NCI-H2196 treated with DMSO at 0.1 percent for 48 hours (cell line): Measurements from ENCODE around the gene TRIM2.

Experiments
- DNase-seq: peaks from one replicate; lab custom pipeline; 2025; ENCODE audit not compliant: unreplicated experiment; lab: John Stamatoyannopoulos, UW

Gene TRIM2

GRCh38 chr4:153271820-153272219 lies 67.6 kb downstream of the TRIM2 start:
- DNase-seq = no peak

- no peak for DNase-seq
Observed at GRCh38 chr4:153273751-153274150, 69.5 kb downstream of the TRIM2 start.

DNA sequence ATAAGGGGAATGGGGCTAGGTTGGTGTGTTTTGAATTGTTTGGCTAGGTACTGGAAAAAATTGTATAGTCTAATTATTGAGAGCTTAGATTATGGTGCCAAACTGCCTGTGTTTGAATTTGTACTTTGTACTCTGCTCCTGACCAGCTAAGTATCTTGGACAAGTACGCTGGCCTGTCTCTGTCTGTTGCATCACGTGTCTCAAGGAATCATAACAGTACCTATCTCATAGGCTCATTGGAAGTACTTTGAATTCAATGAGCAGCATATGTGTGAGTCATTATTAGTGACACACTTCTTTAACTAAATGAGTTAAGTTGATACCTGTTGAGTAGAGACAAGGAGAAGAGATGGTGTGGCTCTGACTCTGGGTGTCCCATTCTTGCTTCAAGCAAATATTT lies 70.7 kb downstream of the TRIM2 start:
- no peak for DNase-seq

DNA sequence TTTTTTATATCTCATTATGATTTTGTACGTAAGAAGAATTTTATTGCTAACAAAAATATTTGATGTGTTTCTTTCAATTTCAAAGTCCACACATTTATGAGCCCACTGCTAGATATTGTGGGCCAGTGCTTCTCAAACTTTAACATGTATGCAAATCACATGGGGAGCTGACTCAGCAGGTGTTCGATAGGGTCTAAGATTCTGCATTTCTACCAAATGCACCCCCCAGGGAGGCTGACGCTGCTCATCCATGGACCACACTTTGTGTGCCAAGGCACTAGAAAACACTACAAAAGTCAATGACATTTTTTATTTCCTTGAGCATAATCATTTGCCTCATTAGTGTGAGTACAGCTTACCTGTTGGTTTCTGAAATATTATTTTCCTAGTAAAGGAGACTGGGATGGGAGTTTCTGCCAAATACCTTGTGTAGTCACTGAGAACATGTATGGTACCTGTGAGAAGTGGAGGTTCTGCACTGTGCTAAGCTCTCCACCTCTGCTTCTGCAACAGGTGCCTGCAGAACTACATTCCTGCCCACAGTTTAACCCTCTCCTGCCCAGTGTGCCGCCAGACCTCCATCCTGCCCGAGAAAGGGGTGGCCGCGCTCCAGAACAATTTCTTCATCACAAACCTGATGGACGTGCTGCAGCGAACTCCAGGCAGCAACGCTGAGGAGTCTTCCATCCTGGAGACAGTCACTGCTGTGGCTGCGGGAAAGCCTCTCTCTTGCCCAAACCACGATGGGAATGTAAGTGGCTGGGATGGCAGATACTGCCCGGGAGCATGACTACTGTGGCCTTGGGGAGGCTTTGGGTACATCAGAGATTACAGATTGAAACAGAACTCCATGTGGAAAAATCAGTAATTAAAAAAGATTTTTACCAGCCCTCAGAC lies 71.4 kb downstream of the TRIM2 start:
- DNase-seq = no peak

- no peak for DNase-seq
Observed at GRCh38 chr4:153276971-153277370, 72.7 kb downstream of the TRIM2 start.

DNA sequence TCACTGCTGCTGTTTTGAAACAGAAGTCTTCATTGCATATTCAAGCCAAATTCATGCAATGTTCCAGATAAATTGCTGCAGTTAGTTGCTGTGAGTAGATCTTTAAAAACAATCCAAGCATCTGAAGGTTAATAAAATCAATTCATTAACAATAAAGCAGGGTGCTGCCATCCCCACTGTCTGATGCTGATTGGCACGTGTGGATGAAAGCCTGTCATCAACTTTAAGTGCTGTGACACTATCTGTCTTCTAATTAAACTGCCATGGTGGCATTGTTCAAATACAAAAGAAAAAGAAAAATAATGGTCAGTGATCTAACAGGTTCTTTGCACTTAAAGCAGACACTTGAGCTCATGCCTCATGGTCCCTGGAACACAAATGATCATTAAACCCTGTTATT lies 77.2 kb downstream of the TRIM2 start:
- DNase-seq = no peak

DNA sequence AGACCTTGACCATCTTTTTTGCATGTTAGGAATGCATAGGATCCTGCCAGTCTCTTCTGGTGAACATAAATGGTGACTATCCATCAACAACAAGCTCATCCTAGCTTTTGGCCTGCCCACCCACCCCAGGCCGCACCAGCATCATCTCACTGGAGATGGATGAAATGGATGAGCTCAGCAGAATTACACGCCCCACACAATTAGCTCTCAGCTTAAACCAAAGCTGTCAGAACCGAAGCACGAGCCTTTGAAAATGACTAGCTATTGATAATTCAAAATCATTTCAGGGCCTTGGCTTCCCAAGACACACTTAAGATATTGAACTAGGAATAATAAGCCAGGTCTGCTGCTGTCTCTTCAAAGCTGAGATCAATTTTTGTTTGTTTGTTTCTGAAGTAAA lies 77.8 kb downstream of the TRIM2 start:
- no peak for DNase-seq

- no peak for DNase-seq
Observed at GRCh38 chr4:153283260-153283659, 79.0 kb downstream of the TRIM2 start.

DNA sequence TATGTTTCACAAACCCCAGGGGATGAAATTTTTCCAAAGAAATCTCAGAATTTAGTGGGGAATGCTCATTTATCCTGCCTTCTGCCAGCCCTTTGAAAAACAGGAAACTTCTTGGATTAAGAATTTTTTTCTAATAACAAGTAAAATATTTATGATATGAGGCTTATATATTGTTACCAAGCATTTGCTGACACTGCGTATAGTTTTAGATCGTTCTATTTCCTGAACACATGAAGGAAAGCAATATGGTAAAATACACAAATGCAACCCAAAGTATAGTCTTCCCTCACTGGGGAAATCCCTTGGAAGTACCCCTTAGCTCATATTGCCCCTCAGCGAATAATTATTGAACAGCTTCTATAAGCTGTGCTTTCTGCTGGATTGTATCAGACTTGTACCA lies 85.9 kb downstream of the TRIM2 start:
- DNase-seq = no peak

DNA sequence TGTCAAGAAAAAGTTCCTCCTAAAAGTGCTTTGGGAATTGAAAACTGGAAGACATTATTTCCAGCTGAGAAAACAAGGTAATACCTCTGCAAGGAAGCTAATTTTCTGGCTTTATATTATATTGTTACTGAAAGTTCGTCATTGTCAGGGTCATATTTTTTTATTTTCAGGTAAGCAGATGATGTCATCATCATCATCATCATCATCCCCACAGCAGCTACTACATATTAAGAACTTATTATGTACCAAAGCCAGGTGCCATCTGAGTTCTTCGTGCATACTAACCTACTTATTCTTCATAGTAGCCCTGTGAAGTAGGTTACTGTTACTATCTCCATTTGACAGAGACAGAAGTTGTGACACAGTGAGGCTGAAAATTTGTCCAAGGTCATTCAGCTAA lies 87.3 kb downstream of the TRIM2 start:
- no peak for DNase-seq

- no peak for DNase-seq
Observed at GRCh38 chr4:153292897-153293741, 88.9 kb downstream of the TRIM2 start.

DNA sequence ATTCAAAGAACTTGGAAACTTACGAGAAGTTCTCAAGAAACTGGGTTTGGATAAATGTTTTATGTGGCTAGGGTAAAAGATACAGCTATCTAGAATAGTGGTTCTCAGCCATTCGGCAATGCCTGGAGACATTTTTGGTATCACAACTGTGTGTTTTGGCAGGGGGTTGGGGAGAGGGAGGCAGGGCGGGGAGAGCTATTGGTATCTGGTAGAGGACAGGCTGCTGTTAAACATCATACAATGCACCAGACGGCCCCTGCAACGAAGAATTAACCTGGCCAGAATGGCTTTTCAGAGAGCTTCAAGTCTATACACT lies 89.5 kb downstream of the TRIM2 start:
- no peak for DNase-seq

- DNase-seq = no peak
Observed at GRCh38 chr4:153294631-153295030, 90.4 kb downstream of the TRIM2 start.

DNA sequence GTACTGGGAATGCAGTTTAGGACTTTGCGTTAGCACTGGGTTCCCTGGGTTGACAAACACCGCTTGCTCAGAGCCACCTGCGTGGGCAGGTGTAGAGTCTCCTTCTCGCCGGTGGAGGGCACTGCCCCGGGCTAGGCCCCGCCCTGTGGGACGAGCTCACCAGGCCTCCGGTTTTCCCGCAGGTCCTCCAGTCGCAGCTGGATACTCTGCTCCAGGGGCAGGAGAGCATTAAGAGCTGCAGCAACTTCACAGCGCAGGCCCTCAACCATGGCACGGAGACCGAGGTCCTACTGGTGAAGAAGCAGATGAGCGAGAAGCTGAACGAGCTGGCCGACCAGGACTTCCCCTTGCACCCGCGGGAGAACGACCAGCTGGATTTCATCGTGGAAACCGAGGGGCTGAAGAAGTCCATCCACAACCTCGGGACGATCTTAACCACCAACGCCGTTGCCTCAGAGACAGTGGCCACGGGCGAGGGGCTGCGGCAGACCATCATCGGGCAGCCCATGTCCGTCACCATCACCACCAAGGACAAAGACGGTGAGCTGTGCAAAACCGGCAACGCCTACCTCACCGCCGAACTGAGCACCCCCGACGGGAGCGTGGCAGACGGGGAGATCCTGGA lies 91.0 kb downstream of the TRIM2 start:
- no peak for DNase-seq

- no peak for DNase-seq
Observed at GRCh38 chr4:153296040-153296823, 92.0 kb downstream of the TRIM2 start.

GRCh38 chr4:153297116-153297515 lies 92.9 kb downstream of the TRIM2 start:
- no peak for DNase-seq

DNA sequence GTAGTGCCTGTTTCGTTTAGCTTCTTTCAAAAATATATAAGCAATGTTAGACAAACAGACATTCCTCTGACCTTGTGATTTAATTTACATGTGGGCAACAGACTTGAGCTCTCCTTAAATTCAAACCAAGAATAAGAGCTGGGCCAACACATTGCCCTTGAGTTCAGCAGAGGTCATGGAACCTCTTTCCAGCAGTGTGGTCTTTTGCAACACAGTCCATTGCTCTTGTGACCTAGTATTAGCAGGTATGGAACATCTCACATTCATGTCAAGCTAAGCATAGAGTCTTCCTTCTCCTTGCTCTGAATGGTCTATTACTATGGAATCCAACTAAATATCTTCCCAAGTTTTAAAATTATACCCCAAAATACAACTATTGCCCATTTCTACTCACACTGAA lies 106.5 kb downstream of the TRIM2 start:
- no peak for DNase-seq

- DNase-seq = no peak
Observed at GRCh38 chr4:153314915-153315314, 110.7 kb downstream of the TRIM2 start.

DNA sequence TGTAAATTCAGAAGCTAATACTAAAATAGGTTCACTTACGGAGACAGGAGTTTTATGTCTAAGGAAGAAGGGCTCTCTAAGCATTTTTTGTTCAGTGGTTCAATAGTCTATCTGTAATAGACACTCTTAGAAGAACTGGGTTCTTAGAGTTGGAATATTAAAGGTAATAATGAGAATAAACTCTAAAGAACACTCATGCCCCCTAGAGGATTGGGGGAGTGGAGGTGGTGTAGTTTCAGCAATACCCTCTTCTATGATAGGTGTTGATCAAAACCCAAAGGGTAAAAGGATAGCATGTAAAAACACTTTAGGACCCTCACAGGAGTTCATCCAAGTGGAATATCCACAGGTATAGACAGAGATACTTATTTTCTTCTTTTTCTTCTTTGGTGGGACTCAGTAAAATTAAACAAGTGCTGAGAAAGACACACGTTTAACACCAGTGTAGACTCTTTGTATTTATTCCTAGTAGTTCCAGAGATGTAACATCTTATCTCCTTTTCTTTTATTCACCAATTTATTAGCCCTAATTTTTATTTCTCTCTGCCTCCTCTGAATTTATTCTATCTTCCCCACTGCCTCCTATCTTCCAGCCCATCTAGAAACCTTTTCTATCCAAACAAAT lies 114.6 kb downstream of the TRIM2 start:
- no peak for DNase-seq

- no peak for DNase-seq
Observed at GRCh38 chr4:153322791-153323190, 118.5 kb downstream of the TRIM2 start.

- DNase-seq = no peak
Observed at GRCh38 chr4:153324046-153324445, 119.8 kb downstream of the TRIM2 start.
